Subcutaneous abdominal adipose tissue (tissue), 5 donors: Measurements from ENCODE around the gene C6orf120.
"Not testable (repeated sequence)": the region's sequence is repeated elsewhere in the genome, so short reads cannot be mapped to it uniquely, and the experiment has no call there.

Experiments used
- H3K27ac ChIP-seq: one replicate; pipeline ENCODE4 v1.7.0; 2013; ENCODE audit warnings: low read depth, mild to moderate bottlenecking, inconsistent platforms, low read length, moderate library complexity
- H3K27me3 ChIP-seq, 5 donors: one replicate each; pipeline ENCODE4 v1.7.0; 2013; ENCODE audit warnings: low read length in 5 of 5, inconsistent platforms in 1 of 5; ENCODE audit not compliant: control insufficient read depth in 5 of 5, insufficient read depth in 4 of 5
- H3K36me3 ChIP-seq, 5 donors: one replicate each; pipeline ENCODE4 v1.7.0; 2013; ENCODE audit warnings: low read length in 5 of 5; ENCODE audit not compliant: control insufficient read depth in 5 of 5, insufficient read depth in 5 of 5
- H3K4me1 ChIP-seq, 5 donors: one replicate each; pipeline ENCODE4 v1.7.0; 2013; ENCODE audit warnings: low read length in 5 of 5, mild to moderate bottlenecking in 3 of 5, moderate library complexity in 1 of 5; ENCODE audit not compliant: control insufficient read depth in 5 of 5, insufficient read depth in 5 of 5
- H3K4me3 ChIP-seq, 5 donors: one replicate each; pipeline ENCODE4 v1.7.0; 2013; ENCODE audit warnings: low read length in 5 of 5, low read depth in 1 of 5
- H3K9ac ChIP-seq, 5 donors: one replicate each; pipeline ENCODE4 v1.7.0; 2013; ENCODE audit warnings: low read length in 5 of 5, mild to moderate bottlenecking in 4 of 5, moderate library complexity in 3 of 5
- H3K9me3 ChIP-seq, 5 donors: one replicate each; pipeline ENCODE4 v1.7.0; 2013; ENCODE audit warnings: low read length in 5 of 5; ENCODE audit not compliant: control insufficient read depth in 5 of 5
- donor health status: healthy.
- donor health status: healthy.
- donor health status: healthy.
- donor health status: healthy.
- donor health status: healthy.

The C6orf120 gene

DNA sequence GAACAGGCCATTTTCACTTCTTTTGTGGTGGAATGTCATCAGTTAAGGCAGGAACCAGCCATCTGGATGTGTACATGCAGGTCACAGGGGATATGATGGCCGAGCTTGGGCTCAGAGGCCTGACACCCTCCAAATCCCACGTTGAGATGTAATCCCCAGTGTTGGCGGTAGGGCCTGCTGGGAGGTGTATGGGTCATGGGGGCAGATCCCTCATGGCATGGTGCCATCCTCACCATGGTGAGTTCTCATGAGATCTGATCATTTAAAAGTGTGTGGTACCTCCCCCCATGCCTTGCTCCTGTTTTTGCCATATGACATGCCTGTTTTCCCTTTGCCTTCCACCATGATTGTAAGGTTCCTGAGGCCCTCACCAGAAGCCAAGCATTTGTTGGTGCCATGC lies 26.9 kb upstream of the C6orf120 start:
- H3K27ac ChIP-seq: no peak overlapping the region
- H3K4me1 ChIP-seq: peaks cover 0 to 8% (median 0%) of the 10 kb centered on the region in 5 donors
- no peak overlapping the region for H3K9ac ChIP-seq
- no peaks in the 10 kb centered on the region for H3K27me3 ChIP-seq
- H3K9me3 ChIP-seq: no peaks in the 10 kb centered on the region
- peaks cover 0 to 25% (median 14%) of the 10 kb centered on the region in 5 donors for H3K36me3 ChIP-seq
- no peak overlapping the region for H3K4me3 ChIP-seq

DNA sequence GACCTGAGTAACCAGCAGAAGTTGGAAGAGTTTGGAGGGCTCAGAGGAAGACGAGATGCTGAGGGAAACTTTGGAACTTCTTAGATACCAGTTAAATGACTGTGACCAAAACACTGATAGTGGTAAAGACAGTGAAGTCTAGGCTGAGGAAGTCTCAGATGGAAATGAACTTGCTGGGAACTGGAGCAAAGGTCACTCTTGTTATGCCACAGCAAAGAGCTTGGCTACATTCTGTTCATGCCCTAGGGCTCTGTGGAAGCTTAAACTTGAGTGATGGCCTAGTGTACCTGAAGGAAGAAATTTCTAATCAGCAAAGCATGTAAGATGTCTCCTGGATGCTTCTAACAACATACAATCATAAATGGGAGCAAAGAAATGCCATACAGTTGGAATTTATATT lies 24.8 kb upstream of the C6orf120 start:
- Histone ChIP-seq H3K9me3 (peaks cover 0 to 5% (median 0%) of the 10 kb centered on the region in 5 donors), H3K27me3 (no peaks in the 10 kb centered on the region), H3K27ac (no peak overlapping the region), H3K4me1 (peaks cover 0 to 3% (median 0%) of the 10 kb centered on the region in 5 donors), H3K4me3 (no peak overlapping the region), H3K36me3 (peaks cover 0 to 15% (median 6%) of the 10 kb centered on the region in 5 donors), H3K9ac (no peak overlapping the region)

DNA sequence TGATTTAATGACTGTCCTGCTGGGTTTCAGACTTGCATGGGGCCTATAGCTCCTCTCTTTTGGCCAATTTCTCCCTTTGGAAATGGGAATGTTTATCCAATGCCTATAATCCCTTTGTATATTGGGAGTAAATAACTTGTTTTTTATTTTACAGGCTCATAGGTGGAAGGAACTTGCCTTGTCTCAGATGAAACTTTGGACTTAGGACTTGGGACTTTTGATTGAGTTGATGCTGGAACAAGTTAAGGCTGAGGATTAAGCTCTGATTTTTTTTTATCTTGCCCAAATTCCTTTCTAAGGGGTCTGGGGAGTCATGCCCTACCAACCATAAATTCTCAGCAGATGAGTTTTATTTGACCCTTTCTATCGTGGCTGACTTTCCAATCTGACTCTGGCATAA lies 23.6 kb upstream of the C6orf120 start:
- peaks cover 0 to 3% (median 0%) of the 10 kb centered on the region in 5 donors for H3K4me1 ChIP-seq
- H3K27me3 ChIP-seq: no peaks in the 10 kb centered on the region
- H3K36me3 ChIP-seq: peaks cover 0 to 15% (median 6%) of the 10 kb centered on the region in 5 donors
- no peak overlapping the region for H3K27ac ChIP-seq
- H3K9ac ChIP-seq: no peak overlapping the region
- peaks cover 0 to 5% (median 0%) of the 10 kb centered on the region in 5 donors for H3K9me3 ChIP-seq
- no peak overlapping the region for H3K4me3 ChIP-seq

DNA sequence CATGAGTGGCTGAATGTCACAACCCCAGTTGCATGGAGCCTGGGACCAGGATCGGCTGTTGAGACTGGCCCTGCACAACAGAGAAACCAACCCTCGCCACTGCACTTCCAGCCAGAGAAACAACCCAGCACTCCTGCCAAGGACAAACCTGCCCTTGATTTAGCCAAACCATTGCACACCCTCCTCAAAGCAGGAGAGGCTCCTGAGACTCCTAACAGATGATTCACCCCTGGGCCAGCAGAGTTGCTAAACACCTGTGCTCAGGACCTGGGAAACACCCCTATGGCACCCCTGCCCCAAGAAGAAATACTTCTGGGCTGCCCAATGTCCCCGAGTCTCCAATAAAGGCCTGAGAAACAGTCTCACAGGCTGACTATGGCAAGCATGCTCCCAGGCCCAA lies 17.9 kb upstream of the C6orf120 start:
- Histone ChIP-seq H3K4me3 (no peak overlapping the region), H3K36me3 (peaks cover 10 to 20% (median 18%) of the 10 kb centered on the region in 5 donors), H3K27ac (no peak overlapping the region), H3K4me1 (no peaks in the 10 kb centered on the region), H3K9me3 (peaks cover 4 to 9% (median 6%) of the 10 kb centered on the region in 5 donors), H3K27me3 (no peaks in the 10 kb centered on the region), H3K9ac (no peak overlapping the region)

DNA sequence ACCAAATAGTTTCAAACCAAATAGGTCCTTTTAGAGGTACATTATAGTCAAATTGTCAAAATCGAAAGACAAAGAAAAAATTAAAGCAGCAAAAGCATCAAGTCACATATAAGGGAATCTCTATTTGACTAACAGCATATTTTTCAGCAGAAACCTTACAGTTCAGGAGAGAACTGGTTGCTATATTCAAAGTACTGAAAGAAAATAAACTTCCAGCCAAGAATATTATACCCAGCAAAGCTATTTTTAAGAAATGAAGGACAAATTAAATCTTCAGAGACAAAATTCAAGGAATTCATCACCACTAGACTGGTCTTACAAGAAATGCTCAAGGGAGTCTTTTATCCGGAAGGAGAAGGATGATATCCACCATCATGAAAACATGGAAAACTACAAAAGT lies 16.1 kb upstream of the C6orf120 start:
- Histone ChIP-seq H3K4me3 (no peak overlapping the region), H3K9ac (no peak overlapping the region), H3K27me3 (no peaks in the 10 kb centered on the region), H3K9me3 (peaks cover 4 to 9% (median 6%) of the 10 kb centered on the region in 5 donors), H3K36me3 (peaks cover 10 to 16% (median 12%) of the 10 kb centered on the region in 5 donors), H3K4me1 (no peaks in the 10 kb centered on the region), H3K27ac (no peak overlapping the region)

DNA sequence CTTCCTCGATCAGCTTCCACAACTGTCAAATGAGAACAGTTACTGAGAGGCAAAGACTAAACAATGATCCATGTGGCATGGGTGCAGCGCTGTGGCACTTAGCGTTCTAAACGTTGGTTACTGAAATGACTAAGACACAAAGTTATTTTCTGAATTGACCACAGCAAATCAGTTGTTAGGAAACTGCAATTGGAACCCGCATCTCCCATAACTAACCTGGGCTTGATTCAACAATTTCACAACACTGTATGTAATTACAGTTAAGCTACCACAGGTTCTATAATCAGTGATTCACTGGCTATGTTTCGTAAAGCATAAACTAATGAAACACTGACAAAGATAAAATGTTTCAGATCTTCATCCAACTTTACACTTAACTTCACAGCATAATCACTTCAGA lies 12.6 kb upstream of the C6orf120 start:
- no peaks in the 10 kb centered on the region for H3K27me3 ChIP-seq
- H3K4me3 ChIP-seq: no peak overlapping the region
- peaks cover 0 to 9% (median 6%) of the 10 kb centered on the region in 5 donors for H3K9me3 ChIP-seq
- H3K36me3 ChIP-seq: peaks cover 7 to 12% (median 8%) of the 10 kb centered on the region in 5 donors
- no peak overlapping the region for H3K9ac ChIP-seq
- no peak overlapping the region for H3K27ac ChIP-seq
- no peaks in the 10 kb centered on the region for H3K4me1 ChIP-seq

DNA sequence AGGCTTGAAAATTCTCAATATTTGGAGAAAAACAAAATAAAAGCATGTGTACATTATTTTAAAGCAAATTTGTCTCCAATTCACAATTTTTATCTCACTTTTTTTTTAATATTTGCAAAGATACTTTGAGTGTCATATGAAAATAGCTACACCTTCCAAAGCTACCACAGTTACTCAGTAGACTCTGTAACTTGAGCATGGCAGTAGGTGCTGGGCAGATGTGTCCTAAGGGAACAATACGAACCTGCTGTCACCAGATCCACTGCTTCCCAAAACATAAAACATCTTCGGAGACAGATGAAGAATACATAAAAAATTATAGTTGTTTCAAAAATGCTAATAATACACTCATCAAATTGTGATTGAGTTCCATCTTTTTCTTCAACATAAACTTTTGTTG lies 10.7 kb upstream of the C6orf120 start:
- Histone ChIP-seq H3K4me3 (no peak overlapping the region), H3K36me3 (peaks cover 6 to 12% (median 8%) of the 10 kb centered on the region in 5 donors), H3K9ac (no peak overlapping the region), H3K4me1 (no peaks in the 10 kb centered on the region), H3K9me3 (peaks cover 0 to 4% (median 0%) of the 10 kb centered on the region in 5 donors), H3K27ac (no peak overlapping the region), H3K27me3 (no peaks in the 10 kb centered on the region)

DNA sequence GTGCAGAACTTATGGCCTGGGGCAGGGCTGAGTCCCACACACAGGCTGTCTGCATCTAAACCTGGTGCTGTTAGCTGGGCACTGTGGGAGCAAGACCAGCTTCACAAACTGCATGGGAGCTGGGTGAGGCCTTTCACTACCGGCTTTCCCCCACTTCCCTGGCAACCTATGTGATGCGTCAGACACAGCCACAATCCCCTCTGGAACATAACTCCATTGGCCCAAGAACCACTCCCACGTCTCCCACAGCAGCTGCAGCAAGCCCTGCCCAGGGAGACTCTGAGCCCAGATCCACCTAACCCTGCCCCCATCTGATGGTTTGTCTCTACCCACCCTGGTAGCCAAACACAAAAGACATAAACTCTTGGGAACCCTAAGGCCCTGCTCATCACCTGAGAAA lies 9.4 kb upstream of the C6orf120 start:
- H3K36me3 ChIP-seq: peaks cover 2 to 8% (median 7%) of the 10 kb centered on the region in 5 donors
- no peak overlapping the region for H3K4me3 ChIP-seq
- no peak overlapping the region for H3K27ac ChIP-seq
- H3K9me3 ChIP-seq: peaks cover 0 to 3% (median 0%) of the 10 kb centered on the region in 5 donors
- no peaks in the 10 kb centered on the region for H3K4me1 ChIP-seq
- no peak overlapping the region for H3K9ac ChIP-seq
- H3K27me3 ChIP-seq: no peaks in the 10 kb centered on the region

DNA sequence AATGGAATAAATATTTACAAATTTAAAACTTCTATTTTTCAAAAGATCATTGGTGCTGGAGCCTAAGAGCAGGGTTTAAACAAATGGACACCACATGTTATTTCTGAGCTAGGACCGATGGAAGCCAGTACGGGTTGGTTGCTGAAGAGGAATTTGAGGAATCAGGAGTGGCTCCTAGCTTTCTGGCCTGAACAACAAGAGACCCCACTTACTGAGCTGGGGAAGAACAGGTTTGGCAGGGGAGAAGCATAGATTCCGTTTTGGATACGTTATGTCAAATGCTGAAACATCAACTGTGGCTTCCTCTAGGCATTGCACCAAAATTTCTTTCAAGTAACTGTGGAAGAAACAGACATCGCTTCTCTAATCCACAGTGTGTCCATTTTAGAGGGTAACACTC lies 6.8 kb upstream of the C6orf120 start:
- peaks cover 0 to 4% (median 0%) of the 10 kb centered on the region in 5 donors for H3K36me3 ChIP-seq
- H3K9me3 ChIP-seq: peaks cover 0 to 3% (median 0%) of the 10 kb centered on the region in 5 donors
- H3K27ac ChIP-seq: no peak overlapping the region
- peaks cover 0 to 8% (median 0%) of the 10 kb centered on the region in 5 donors for H3K4me1 ChIP-seq
- H3K9ac ChIP-seq: no peak overlapping the region
- H3K27me3 ChIP-seq: no peaks in the 10 kb centered on the region
- no peak overlapping the region for H3K4me3 ChIP-seq

DNA sequence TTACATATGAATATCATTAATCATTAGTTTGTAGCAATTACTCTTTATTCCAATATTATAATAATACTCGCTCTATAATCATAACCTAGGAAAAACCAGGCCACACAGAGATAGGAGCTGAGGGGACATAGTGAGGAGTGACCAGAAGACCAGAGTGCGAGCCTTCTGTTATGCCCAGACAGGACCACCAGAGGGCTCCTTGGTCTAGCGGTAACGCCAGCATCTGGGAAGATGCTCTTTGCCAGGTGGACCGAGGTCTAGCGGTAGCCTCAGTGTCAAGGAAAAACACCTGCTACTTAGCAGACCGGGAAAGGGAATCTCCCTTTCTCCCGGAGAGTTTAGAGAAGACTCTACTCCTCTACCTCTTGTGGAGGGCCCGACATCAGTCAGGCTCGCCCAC lies 4.8 kb upstream of the C6orf120 start:
- not testable (repeated sequence) for H3K4me3 ChIP-seq, H3K36me3 ChIP-seq, H3K9ac ChIP-seq, H3K9me3 ChIP-seq, H3K27me3 ChIP-seq, H3K27ac ChIP-seq
- H3K4me1 ChIP-seq: peaks cover 0 to 22% (median 14%) of the 10 kb centered on the region in 5 donors
